ENCODE data around the gene C2orf15.
"Not testable (repeated sequence)": the region's sequence is repeated elsewhere in the genome, so short reads cannot be mapped to it uniquely, and the experiment has no call there.

C2orf15 gene, protein sequence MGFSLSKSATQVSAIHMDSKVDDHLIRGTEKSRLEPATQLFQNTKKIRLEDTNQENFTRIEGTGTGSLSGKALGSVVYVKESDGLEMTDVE

GRCh38 chr2:99141110-99142108 lies at the start of gene C2orf15:
Gene C2orf15, plus strand, starts transcription at chr2:99141707. Its CDS starts 8,852 bp downstream, at chr2:99150559.
- peak; percentile 98 for DNase-seq

DNA sequence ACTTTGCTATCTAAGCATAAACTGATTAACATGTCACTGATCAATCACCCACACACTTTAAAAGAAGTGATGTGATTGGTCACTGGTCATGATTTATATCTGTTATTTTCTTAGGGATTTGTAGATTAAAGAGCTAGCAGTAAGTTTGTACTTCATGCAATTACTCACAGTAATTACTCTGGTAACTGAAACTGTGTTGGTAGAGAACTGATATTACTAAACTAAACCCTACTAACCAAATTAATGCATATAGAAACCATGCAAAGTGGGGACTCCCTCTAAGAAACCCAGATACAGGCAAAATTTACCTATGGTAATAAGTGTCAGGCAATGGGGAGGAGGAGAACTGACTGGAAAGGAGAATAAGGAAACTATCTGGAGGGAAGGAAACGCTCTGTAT lies 44.8 kb upstream of the C2orf15 start:
- no peak for DNase-seq

DNA sequence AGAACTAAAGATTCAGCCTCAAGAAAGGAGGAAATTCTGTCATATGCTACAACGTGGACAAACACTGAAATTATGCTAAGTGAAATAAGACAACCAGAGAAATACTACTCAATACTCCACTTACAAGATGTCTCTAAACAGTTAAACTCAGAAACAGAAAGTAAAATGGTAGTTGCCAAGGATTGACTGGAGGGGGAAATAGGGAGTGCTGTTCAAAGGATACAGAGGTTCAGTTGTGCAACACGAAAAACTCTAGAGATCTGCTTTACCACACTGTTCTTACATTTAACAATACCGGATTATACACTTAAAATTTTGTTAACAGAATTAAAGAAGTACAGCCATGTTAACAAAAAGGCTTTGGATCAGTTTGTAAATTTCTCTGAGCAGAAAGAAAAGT lies 39.8 kb upstream of the C2orf15 start:
- no peak for DNase-seq

- DNase-seq = no peak
Measured at GRCh38 chr2:99104006-99104405, 37.5 kb upstream of the C2orf15 start.

DNA sequence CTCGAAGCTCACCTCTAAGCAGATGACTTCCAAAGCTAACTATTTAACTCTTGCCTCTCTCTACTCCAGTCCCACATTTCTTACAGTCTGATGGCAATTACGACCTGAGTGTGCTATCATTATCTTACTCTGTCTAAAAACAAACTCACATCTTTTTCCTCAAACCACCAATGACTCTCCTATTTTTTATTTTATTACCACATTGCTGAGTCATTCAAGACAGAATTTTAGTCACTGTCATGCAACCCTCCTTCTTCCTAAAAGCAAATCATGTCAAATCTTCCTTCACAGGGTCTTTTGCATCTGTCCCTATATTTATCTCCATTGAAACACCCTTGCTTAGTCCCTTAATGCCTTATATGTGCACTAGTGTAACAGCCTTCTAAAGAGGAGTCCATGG lies 34.6 kb upstream of the C2orf15 start:
- DNase-seq = no peak

DNA sequence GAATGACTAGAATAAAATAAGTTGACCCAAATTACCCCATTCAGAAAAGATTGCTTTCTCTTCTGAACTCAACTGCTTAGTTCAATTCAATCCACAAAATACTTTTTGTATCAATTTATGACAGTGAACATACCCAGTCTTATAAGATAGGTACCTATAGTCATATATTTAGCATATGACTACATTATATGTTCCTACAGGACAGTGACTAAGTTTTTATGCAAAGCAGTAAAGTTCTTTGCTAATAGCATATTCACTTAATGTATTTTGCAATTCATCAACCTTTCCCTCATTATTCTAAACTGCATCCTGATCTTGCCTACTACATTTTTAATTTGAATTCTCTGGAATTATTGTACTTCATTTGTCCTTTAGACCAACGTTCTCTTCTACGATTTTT lies 30.3 kb upstream of the C2orf15 start:
- no peak for DNase-seq

DNA sequence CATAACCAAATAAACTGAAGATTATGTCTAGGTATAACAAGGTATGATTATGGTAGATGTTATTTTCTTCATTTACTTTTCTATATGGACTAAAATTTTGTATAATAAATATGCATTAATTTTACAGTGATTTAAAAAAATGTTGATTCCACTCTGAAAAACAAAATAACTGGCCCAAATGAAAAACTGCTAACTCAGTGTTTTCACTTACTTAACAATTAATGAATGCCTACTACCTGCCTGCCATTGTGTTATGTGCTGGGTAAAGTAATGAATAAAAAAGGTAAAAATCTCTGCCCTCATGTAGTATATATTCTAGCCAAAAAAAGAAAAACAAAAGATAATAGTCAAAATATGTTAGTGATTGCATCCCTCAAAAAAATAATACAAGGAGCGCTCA lies 29.6 kb upstream of the C2orf15 start:
- DNase-seq = no peak

- no peak for DNase-seq
Measured at GRCh38 chr2:99112617-99113016, 28.9 kb upstream of the C2orf15 start.

DNA sequence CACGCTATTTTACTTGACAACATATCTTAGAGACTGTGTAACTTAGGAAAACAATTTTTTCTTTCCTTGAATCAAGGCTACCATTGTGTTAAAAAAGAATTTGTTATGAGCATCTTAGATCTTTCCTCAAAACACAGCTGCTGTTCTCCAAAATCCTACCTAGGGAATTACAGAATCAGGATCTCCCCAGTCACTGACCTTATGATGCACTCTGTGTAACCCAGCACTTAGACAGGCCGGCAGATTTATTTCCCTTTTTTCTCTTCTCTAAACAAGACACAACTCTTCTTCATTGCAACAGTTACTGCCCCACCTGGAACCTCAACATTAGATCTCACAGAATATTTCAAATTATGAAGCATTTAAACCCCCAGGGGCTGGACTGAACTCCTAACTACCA lies 13.5 kb upstream of the C2orf15 start:
- DNase-seq = no peak

GRCh38 chr2:99135044-99135556 lies 6.4 kb upstream of the C2orf15 start:
- not testable (repeated sequence) for DNase-seq

GRCh38 chr2:99139003-99139402 lies 2.5 kb upstream of the C2orf15 start:
- no peak for DNase-seq

GRCh38 chr2:99140056-99140859 lies 1.2 kb upstream of the C2orf15 start:
- no peak for DNase-seq

DNA sequence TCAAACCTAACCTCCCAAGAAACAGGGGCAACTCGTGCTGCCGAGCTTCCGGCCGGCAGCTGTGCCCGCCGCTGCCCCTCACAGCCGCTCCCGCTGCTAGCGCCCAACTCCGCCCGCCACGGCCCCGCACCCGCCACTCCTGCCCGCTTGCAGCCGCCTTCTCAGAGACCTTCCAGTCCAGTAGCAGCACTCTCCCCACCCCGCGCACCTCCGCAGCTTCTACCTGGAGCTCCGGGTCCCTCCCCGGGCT lies 722 bp upstream of the C2orf15 start:
- no peak for DNase-seq

DNA sequence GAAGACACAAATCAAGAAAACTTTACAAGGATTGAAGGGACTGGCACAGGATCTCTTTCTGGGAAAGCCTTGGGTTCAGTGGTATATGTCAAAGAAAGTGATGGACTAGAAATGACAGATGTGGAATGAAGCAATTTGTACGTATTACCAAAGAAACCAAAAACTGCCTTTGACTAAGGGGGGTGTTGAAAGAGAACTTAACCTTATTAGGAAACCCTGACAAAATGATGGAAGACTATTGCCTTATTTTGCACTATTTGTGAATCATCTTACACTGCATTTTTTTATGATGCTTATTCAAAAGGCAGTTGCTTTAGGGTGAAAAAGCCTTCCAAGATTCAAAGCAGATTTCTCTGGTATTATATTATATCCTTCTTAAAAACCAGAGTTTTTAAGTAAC lies 9.2 kb downstream of the C2orf15 start:
- no peak for DNase-seq

DNA sequence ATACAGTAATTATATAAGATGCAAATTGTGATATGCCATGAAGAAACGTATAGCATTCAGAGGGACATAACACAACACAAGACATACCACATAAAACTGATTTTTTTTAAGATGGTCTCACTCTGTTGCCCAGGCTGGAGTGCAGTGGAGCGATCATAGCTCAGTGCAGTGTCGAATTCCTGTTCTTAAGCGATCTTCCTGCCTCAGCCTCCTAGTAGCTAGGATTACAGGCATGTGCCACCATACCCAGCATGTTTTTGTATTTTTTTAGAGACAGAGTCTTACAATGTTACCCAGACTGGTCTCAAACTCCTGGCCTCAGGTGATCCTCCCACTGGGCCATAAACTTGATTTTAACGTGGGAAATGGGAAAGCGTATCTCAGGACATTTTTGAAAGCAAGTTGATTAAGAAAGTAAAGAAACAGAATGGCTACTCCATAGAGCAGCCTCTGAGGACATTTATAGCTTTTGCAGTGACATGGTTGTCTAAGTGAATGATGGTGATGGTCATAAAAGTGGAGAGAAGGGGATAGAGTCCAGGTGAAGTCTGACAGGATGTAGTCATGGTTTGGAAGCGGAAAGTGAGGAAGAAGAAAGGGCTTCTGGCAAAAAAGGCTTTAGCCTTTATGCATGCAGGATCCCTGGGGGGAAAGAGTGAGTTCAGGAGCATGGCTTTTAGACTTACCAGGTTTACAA lies 10.8 kb downstream of the C2orf15 start:
- no peak for DNase-seq

GRCh38 chr2:99153921-99154604 lies 12.6 kb downstream of the C2orf15 start:
- DNase-seq = no peak

DNA sequence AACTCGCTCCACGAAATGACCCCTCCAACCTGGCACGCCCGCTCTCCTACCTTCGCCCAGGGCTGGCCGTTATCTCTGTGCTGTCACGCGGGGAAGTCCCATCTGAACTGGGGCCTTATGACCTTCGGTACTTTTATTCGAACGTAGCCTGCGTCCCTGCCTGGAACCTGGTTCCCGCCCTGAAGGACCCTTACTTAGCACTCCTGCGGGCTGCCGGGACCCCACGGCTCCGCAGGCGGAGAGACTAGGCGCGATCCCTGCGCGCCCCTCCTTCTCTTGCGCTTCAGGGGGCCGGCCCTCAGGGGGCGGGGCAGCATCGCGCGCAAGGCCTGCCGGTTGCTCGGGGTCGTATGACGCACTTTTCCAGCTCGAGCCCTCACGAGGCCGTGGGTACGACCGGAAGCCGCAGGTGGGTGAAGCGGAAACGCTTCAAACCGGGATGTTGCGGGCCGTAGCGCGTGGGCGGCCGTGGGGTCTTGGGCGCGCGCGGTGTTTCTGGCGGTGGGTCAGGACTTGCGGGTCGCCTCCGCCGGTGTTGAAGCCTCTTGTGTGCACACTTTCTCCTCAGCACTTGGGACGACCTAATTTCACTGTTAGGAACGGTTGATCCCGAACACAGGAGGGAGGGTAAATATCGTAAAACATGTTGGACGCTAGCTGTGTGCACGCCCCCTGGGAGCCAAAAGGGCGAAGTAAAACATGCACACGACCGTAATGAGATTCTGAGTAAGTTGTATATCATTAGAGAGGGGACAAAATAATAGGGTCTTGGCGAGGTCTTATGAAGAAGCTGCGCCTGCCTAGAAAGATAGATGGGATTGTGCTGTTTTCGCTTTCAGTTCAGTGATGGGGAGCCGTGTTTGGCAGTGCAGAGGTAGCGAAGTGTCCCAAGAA lies 13.4 kb downstream of the C2orf15 start, which contains the start of the genes LIPT1 and TSGA10:
Gene LIPT1, plus strand, starts transcription at position 325 of the 894 bp plus-strand sequence. CDS start 6,991 bp downstream, outside the sequence.
Gene TSGA10, minus strand, starts transcription at position 300 of the 894 bp plus-strand sequence. CDS start 45,503 bp downstream, outside the sequence.
- DNase-seq = peak; percentile 92 to 94

DNA sequence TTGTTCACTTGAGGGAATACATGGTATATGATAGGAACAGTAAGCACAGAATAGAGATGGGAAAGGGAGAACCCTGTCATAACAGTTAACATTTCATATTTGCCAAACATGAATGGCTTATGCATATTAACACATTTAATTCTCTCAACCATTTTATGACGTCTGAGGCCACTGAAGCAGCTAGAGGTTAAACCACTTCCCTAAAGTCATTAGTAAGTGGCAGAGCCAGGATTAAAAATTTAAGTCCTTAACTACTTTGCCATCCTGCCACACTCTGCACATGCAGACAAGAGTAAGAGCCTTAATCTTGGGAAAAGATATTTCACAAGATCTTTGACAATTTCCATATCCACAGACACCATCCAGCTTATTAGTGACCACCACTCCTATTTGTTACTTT lies 15.4 kb downstream of the C2orf15 start:
- no peak for DNase-seq

DNA sequence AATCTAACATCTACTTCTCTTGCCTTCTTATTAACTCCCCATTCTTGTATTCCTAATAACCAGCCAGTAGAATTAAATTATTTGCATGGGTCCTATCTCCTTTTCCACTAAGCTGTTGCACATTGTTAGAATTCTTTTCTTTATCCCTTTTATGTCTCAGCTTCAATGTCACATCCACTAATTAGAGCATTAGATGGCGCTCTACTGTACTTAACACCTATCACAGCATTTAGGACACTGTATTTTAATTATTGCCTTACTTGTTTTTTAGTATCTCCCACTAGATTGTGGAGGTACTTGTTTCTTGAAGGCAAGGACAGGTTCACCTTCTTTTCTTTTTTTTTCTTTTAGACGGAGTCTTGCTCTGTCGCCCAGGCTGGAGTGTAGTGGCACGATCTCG lies 17.1 kb downstream of the C2orf15 start:
- no peak for DNase-seq

DNA sequence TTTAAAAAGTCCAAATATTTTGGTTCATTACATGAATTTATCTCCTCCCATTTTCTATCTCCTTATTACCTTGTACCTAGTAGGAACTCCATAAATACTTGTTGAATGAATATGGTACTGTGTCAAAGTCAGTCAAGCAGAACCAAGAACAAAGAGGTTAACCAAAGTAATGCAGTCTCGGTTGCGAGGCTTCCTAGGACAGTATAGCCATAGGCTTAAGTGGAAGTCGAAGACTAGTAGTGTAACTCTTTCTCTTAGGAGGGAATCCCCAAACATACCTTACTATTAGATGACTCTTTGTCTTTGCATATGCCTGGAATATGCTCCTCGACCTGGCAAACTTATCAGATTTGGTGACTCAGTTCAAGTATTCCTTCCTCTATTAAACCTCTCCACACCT lies 18.1 kb downstream of the C2orf15 start:
- DNase-seq = no peak

DNA sequence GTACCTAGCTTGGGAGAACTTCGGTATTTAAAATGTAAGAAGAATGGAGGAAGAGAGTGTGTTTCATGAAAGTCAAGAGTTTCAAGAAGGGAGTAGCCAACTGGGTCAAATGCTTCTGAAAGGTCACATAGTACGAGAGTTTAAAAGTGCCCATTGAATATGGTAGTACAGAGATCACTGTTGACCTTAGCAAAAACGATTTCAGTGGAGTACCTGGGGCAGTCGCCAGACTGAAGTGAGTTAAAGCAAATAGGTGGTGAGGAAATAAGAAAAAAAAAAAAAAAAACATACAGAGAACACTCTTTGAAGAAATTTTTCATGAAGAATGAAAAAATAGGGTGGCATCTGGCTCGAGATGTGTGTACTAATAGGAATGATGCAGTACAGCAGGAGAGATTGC lies 24.7 kb downstream of the C2orf15 start:
- no peak for DNase-seq
